Measurements from ENCODE around the gene STX3. TPM values are rescaled to one million over a fixed set of nuclear protein-coding genes. Genes with fewer than 3 reads are reported as not detected.
A peak's percentile ranks its signal among the peaks of the same experiment; 100 is the strongest.

STX3 gene
- total RNA-seq, 4 donors from 2014 or later: 8.9 to 36.6 (median 26.3) TPM

DNA sequence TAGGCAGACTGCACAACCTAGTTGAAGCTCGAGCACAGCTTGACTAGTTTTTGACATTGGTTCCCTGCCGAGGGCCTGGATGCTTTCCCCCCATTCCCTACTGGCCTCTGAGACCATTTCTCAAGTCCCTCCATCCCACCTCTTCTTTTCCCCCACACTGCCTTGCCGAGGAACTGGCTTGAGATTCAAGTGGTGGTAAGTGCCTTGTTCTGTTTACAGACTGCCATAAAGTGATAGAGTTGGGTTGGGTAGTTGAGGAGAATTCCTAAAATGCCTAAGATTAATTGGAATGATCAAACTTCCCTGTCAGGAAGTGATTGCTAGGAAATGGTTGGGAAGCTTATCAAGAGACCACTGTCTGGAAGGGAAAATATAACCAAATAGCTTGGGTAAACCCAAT, 39.2 kb downstream of the STX3 start:
- H3K27me3 ChIP-seq: no peaks in the 10 kb centered on the region

DNA sequence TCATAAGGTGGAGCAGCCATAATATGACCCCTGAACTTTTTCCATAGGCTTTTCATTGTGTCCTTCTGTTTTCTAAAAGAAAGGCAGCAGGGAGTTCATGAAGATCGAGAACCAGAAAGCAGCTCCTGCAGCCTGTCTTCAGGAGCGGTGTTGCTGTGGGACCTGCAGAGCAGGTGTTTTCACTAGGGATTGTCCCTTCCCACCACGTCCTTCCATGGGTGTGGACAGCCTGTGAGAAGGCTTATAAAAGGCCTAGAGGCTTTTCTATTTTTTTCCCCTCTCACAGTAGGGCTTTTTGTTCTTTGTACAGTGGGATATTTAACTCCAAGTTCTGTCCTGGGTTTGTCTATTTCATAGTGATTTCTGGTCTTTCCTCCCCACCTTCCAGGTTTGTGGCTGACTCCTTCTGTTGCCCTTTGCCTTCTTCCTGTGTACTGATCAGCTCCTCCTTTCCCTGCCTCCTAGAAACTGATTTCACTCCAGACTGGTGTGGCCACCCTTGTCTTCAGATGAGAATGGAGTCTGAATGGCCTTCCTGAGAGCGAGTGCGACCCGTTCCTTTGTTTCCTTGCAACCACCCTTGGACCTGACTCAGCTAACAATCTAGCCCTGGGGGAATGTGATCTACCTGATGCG, 45.3 kb downstream of the STX3 start:
- H3K4me1 ChIP-seq: no peaks in the 10 kb centered on the region
- no peaks in the 10 kb centered on the region for H3K9me3 ChIP-seq
- no peaks in the 10 kb centered on the region for H3K36me3 ChIP-seq
- H3K27ac ChIP-seq: no peak overlapping the region
- no peak overlapping the region for H3K4me3 ChIP-seq
- intact Hi-C loops (cut with DNase I; ENCODE audit: low total_unique reads): loop anchor here (5.0 kb wide), 1 partner anchor 48 kb away; no protein-coding TSS in a partner anchor
- H3K27me3 ChIP-seq: no peaks in the 10 kb centered on the region
- no peak for DNase-seq
- no peak for TF ChIP-seq POLR2A (IDR thresholded peaks at IDR 0.05)
- TF ChIP-seq, protein P1, sequence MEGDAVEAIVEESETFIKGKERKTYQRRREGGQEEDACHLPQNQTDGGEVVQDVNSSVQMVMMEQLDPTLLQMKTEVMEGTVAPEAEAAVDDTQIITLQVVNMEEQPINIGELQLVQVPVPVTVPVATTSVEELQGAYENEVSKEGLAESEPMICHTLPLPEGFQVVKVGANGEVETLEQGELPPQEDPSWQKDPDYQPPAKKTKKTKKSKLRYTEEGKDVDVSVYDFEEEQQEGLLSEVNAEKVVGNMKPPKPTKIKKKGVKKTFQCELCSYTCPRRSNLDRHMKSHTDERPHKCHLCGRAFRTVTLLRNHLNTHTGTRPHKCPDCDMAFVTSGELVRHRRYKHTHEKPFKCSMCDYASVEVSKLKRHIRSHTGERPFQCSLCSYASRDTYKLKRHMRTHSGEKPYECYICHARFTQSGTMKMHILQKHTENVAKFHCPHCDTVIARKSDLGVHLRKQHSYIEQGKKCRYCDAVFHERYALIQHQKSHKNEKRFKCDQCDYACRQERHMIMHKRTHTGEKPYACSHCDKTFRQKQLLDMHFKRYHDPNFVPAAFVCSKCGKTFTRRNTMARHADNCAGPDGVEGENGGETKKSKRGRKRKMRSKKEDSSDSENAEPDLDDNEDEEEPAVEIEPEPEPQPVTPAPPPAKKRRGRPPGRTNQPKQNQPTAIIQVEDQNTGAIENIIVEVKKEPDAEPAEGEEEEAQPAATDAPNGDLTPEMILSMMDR (IDR thresholded peaks at IDR 0.05): no peak

More for the DNA sequence above, 39.2 kb downstream of the STX3 start:
- Histone ChIP-seq H3K36me3 (peaks cover 0 to 2% of the 10 kb centered on the region in 2 donors), H3K4me1 (no peaks in the 10 kb centered on the region), H3K4me3 (no peak overlapping the region), H3K27ac (no peak overlapping the region), H3K9me3 (no peaks in the 10 kb centered on the region)
- intact Hi-C loops (cut with DNase I; ENCODE audit: low total_unique reads): no loop called here
- TF ChIP-seq POLR2A (IDR thresholded peaks at IDR 0.05): no peak
- TF ChIP-seq, protein P1 (IDR thresholded peaks at IDR 0.05): no peak
- no peak for DNase-seq

DNA sequence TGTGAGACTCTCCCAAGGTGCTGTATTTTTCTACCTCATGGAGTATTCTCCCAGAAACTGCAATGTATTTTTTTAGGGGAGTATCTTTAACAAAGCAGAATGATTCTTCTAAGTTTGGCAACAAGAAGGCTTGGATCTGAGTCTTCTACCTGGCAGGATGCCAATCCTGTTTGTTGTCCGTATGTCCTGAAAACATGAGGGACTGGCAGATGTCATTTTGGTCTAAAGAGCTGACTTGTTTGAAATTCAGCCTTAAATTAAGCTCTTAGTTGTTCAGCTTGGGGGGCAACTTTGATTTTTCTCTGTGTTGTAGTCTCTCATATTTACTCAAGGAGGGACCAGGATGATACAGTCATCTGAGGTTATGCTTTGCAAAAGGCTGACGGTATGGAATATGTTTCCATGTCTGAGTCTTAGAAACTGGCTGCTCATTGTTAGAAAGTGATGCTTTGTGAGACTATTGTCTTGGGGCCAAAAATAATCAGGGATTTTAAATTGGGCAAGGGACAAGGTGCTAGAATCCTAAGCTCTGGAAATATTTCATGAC, 46.1 kb downstream of the STX3 start:
- no peaks in the 10 kb centered on the region for H3K9me3 ChIP-seq
- TF ChIP-seq POLR2A (IDR thresholded peaks at IDR 0.05): no peak
- TF ChIP-seq, protein P1 (IDR thresholded peaks at IDR 0.05): no peak
- intact Hi-C loops (cut with DNase I; ENCODE audit: low total_unique reads): loop anchor here (5.0 kb wide), 1 partner anchor 49 kb away; no protein-coding TSS in a partner anchor
- no peak for DNase-seq
- no peaks in the 10 kb centered on the region for H3K4me1 ChIP-seq
- no peak overlapping the region for H3K4me3 ChIP-seq
- H3K27me3 ChIP-seq: no peaks in the 10 kb centered on the region
- H3K36me3 ChIP-seq: no peaks in the 10 kb centered on the region
- no peak overlapping the region for H3K27ac ChIP-seq

DNA sequence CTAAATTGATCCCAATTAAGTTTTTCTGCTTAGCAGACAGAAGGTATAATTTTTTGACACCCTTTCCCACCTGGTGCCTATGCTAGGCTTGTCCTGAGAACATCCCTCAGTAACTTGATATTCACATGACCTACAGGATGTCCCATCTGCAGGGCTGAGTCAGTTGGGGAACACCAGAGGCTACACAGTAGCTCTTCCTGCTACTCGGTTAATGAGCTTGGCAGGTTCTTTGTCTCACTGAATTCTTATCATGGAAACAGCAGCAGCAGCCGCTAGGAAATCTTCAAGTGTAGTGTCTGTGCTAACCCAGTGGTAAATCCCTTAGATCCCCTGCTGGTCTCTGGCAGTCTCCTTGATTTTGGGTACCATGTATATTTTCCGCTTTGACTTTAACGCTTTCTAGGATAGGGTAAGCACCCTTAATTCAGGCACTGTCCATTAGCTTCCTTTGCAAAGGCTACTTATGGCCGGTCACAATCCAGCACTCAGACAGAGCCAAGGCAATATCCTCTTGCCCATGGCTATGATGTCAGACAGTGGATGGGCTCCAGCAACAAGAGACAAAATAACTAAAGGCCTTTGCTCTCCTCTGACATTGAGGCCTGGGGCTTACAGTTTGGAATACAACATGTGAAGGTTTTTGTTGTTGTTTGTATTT, 46.9 kb downstream of the STX3 start:
- no peak overlapping the region for H3K4me3 ChIP-seq
- intact Hi-C loops (cut with DNase I; ENCODE audit: low total_unique reads): loop anchor here (5.0 kb wide), 1 partner anchor 50 kb away; no protein-coding TSS in a partner anchor
- no peaks in the 10 kb centered on the region for H3K9me3 ChIP-seq
- no peaks in the 10 kb centered on the region for H3K27me3 ChIP-seq
- TF ChIP-seq, protein P1 (IDR thresholded peaks at IDR 0.05): no peak
- TF ChIP-seq POLR2A (IDR thresholded peaks at IDR 0.05): no peak
- DNase-seq: peak; percentile 26 to 43
- H3K27ac ChIP-seq: peak overlapping the region in 1 of 2 donors; percentile 1
- no peaks in the 10 kb centered on the region for H3K4me1 ChIP-seq
- no peaks in the 10 kb centered on the region for H3K36me3 ChIP-seq
